ENCODE measurements around the gene C16orf74. TPM values are rescaled to one million over a fixed set of nuclear protein-coding genes. Genes with fewer than 3 reads are reported as not detected.

Gene C16orf74
- total RNA-seq, 4 donors from 2014 or later, result 0.52 to 1.9 (median 0.94) TPM; not detected in 1

GRCh38 chr16:85768199-85768598, 17.3 kb upstream of the C16orf74 start:
- 43% methylated on average over 1 of the region's 2 CpGs; no CpG with 5 or more reads in 1 of the 2 donors for WGBS, 2 donors (ENCODE audit: low coverage in 1 of 2)

DNA sequence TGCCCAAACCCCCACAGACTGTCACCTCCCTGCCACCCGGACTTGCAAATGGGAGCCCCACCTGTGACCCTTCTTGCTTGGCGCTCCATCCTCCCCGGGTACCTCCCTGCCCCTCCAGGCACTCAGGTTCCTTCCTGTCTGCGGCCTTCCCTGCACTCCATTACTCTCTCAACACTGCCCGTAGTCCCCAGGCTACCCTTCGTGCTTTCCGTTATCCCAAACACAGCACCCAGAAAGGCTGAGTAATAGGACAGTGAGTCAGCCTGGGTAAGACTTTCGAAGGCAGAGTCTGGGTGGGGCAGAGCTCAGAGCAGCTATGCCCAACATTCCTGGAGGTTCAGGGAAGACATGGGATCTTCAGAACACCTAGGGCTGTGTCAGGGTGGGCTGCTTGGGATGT, 16.6 kb upstream of the C16orf74 start:
- Histone ChIP-seq H3K9me3 (no peaks in the 10 kb centered on the region), H3K36me3 (peaks cover 0 to 12% of the 10 kb centered on the region in 2 donors), H3K4me3 (no peak overlapping the region), H3K4me1 (no peaks in the 10 kb centered on the region), H3K27ac (no peak overlapping the region), H3K27me3 (peaks cover 10% of the 10 kb centered on the region)
- 55% methylated on average over 6 of the region's 8 CpGs; no CpG with 5 or more reads in 1 of the 2 donors for WGBS, 2 donors (ENCODE audit: low coverage in 1 of 2)
- no peak for ATAC-seq
- TF ChIP-seq POLR2AphosphoS5 (IDR thresholded peaks at IDR 0.05) (no peak), POLR2A (IDR thresholded peaks at IDR 0.05) (no peak), EP300 (IDR thresholded peaks at IDR 0.05) (no peak)
- TF ChIP-seq, protein P1, sequence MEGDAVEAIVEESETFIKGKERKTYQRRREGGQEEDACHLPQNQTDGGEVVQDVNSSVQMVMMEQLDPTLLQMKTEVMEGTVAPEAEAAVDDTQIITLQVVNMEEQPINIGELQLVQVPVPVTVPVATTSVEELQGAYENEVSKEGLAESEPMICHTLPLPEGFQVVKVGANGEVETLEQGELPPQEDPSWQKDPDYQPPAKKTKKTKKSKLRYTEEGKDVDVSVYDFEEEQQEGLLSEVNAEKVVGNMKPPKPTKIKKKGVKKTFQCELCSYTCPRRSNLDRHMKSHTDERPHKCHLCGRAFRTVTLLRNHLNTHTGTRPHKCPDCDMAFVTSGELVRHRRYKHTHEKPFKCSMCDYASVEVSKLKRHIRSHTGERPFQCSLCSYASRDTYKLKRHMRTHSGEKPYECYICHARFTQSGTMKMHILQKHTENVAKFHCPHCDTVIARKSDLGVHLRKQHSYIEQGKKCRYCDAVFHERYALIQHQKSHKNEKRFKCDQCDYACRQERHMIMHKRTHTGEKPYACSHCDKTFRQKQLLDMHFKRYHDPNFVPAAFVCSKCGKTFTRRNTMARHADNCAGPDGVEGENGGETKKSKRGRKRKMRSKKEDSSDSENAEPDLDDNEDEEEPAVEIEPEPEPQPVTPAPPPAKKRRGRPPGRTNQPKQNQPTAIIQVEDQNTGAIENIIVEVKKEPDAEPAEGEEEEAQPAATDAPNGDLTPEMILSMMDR (IDR thresholded peaks at IDR 0.05), result no peak

More at GRCh38 chr16:85768199-85768598, 17.3 kb upstream of the C16orf74 start:
- H3K4me1 ChIP-seq, result no peaks in the 10 kb centered on the region
- no peak overlapping the region for H3K4me3 ChIP-seq
- H3K9me3 ChIP-seq, result no peaks in the 10 kb centered on the region
- no peak overlapping the region for H3K27ac ChIP-seq
- peaks cover 3% of the 10 kb centered on the region for H3K27me3 ChIP-seq
- no peak for TF ChIP-seq POLR2AphosphoS5 (IDR thresholded peaks at IDR 0.05)
- no peak for TF ChIP-seq POLR2A (IDR thresholded peaks at IDR 0.05)
- TF ChIP-seq EP300 (IDR thresholded peaks at IDR 0.05), result no peak
- TF ChIP-seq, protein P1 (IDR thresholded peaks at IDR 0.05), result no peak
- ATAC-seq, result no peak
- H3K36me3 ChIP-seq, result peaks cover 0 to 12% of the 10 kb centered on the region in 2 donors

- Histone ChIP-seq H3K4me3 (no peak overlapping the region), H3K27me3 (peaks cover 26% of the 10 kb centered on the region), H3K9me3 (no peaks in the 10 kb centered on the region), H3K4me1 (no peaks in the 10 kb centered on the region), H3K36me3 (peaks cover 0 to 2% of the 10 kb centered on the region in 2 donors), H3K27ac (no peak overlapping the region)
- WGBS, 2 donors (ENCODE audit: low coverage in 1 of 2), result 80% methylated on average over 3 of the region's 8 CpGs; no CpG with 5 or more reads in 1 of the 2 donors
- TF ChIP-seq POLR2AphosphoS5 (IDR thresholded peaks at IDR 0.05) (no peak), POLR2A (IDR thresholded peaks at IDR 0.05) (no peak), EP300 (IDR thresholded peaks at IDR 0.05) (no peak)
- TF ChIP-seq, protein P1 (IDR thresholded peaks at IDR 0.05), result no peak
- no peak for ATAC-seq
Observed at GRCh38 chr16:85765767-85766166, 14.9 kb upstream of the C16orf74 start.

GRCh38 chr16:85765211-85765610, 14.3 kb upstream of the C16orf74 start:
- Histone ChIP-seq H3K27ac (no peak overlapping the region), H3K4me1 (no peaks in the 10 kb centered on the region), H3K4me3 (no peak overlapping the region), H3K36me3 (no peaks in the 10 kb centered on the region), H3K27me3 (peaks cover 31% of the 10 kb centered on the region), H3K9me3 (no peaks in the 10 kb centered on the region)
- WGBS, 2 donors (ENCODE audit: low coverage in 1 of 2), result 53 to 60% methylated on average over 4 to 8 of the region's 8 CpGs
- ATAC-seq, result no peak
- TF ChIP-seq, protein P1 (IDR thresholded peaks at IDR 0.05), result no peak
- TF ChIP-seq POLR2A (IDR thresholded peaks at IDR 0.05) (no peak), POLR2AphosphoS5 (IDR thresholded peaks at IDR 0.05) (no peak), EP300 (IDR thresholded peaks at IDR 0.05) (no peak)

- Histone ChIP-seq H3K27me3 (peaks cover 40% of the 10 kb centered on the region), H3K36me3 (no peaks in the 10 kb centered on the region), H3K4me1 (no peaks in the 10 kb centered on the region), H3K27ac (no peak overlapping the region), H3K4me3 (no peak overlapping the region), H3K9me3 (no peaks in the 10 kb centered on the region)
- ATAC-seq, result no peak
- 58 to 83% methylated on average over 2 of the region's 2 CpGs for WGBS, 2 donors (ENCODE audit: low coverage in 1 of 2)
- TF ChIP-seq POLR2A (IDR thresholded peaks at IDR 0.05), result no peak
- TF ChIP-seq POLR2AphosphoS5 (IDR thresholded peaks at IDR 0.05), result no peak
- TF ChIP-seq, protein P1 (IDR thresholded peaks at IDR 0.05), result no peak
- TF ChIP-seq EP300 (IDR thresholded peaks at IDR 0.05), result no peak
Observed at GRCh38 chr16:85763616-85764015, 12.7 kb upstream of the C16orf74 start.

All from gastroesophageal sphincter (tissue), 4 donors.